K562 (cell line): Measurements from ENCODE around the gene COX18. TPM values are rescaled to one million over a fixed set of nuclear protein-coding genes. Genes with fewer than 3 reads are reported as not detected.

Experiments
- HMG20A ChIP-seq: fragments of 450-650 bp; formaldehyde crosslinking; conservative IDR thresholded peaks from 2 replicates; pipeline ENCODE4 v1.4.0; 2020; ENCODE audit warnings: mild to moderate bottlenecking, mixed read lengths
- KAT7 ChIP-seq: sonication (generic); formaldehyde crosslinking; IDR thresholded peaks from 2 replicates; pipeline ENCODE4 v1.8.0; 2022; ENCODE audit warnings: missing genetic modification reagents, mild to moderate bottlenecking, borderline replicate concordance
- L3MBTL2 ChIP-seq: fragments of 450-650 bp; IDR thresholded peaks from 2 replicates; pipeline ENCODE4 v1.6.1; 2016; ENCODE audit warnings: mild to moderate bottlenecking, moderate library complexity
- MLLT1 ChIP-seq, 2 experiments: fragments of 450-650 bp; IDR thresholded peaks; 2 replicates each; pipeline ENCODE4 v1.6.1; 2016
- MNT ChIP-seq, 2 experiments: fragments of 450-650 bp; conservative IDR thresholded peaks; 2 replicates each; pipeline ENCODE4 v1.6.1; 2017; ENCODE audit warnings: mild to moderate bottlenecking in 2 of 2, moderate library complexity in 2 of 2
- MTF1 ChIP-seq: fragments of 250-450 bp; sonication (Bioruptor Pico); IDR thresholded peaks from 2 replicates; pipeline ENCODE4 v1.9.0; 2021; ENCODE audit warnings: moderate library complexity, mild to moderate bottlenecking, inconsistent platforms, borderline replicate concordance
- NR2F6 ChIP-seq: fragments of 450-650 bp; formaldehyde crosslinking; IDR thresholded peaks from 2 replicates; pipeline ENCODE4 v1.4.0; 2020; ENCODE audit warnings: mild to moderate bottlenecking
- REST ChIP-seq, 2 experiments: fragments of 450-650 bp; formaldehyde crosslinking in 1 of 2; IDR thresholded peaks; 2 replicates each; pipeline versions ENCODE4 v1.4.0 to v1.6.1; 2014 to 2020; ENCODE audit warnings: mild to moderate bottlenecking in 2 of 2, borderline replicate concordance in 1 of 2, low read depth in 1 of 2
- SRSF1 ChIP-seq: fragments of 200-400 bp; formaldehyde crosslinking; IDR thresholded peaks from 2 replicates; pipeline ENCODE4 v1.6.1; 2017; ENCODE audit warnings: mild to moderate bottlenecking, low read depth, low read length, moderate library complexity
- TCF15 ChIP-seq: fragments of 250-450 bp; sonication (Bioruptor Pico); IDR thresholded peaks from 2 replicates; pipeline ENCODE4 v1.8.0; 2022; ENCODE audit warnings: moderate library complexity, mild to moderate bottlenecking, inconsistent platforms
- TSC22D4 ChIP-seq: fragments of 450-650 bp; IDR thresholded peaks from 2 replicates; pipeline ENCODE4 v1.6.1; 2016; ENCODE audit warnings: missing genetic modification characterization, missing biosample characterization, control low read depth
- YY1 ChIP-seq, 3 experiments: IDR thresholded peaks; 2 replicates each; pipeline ENCODE4 v1.6.1; 2011; ENCODE audit warnings: low read length in 2 of 3, mild to moderate bottlenecking in 2 of 3, moderate library complexity in 2 of 3, borderline replicate concordance in 1 of 3, control low read depth in 1 of 3, low read depth in 1 of 3; ENCODE audit not compliant: insufficient read depth in 3 of 3, insufficient replicate concordance in 2 of 3, control insufficient read depth in 1 of 3, insufficient read length in 1 of 3; ENCODE audit errors: extremely low read depth in 1 of 3
- ZNF133 ChIP-seq: fragments of 250-450 bp; sonication (Bioruptor Pico); IDR thresholded peaks from 2 replicates; pipeline ENCODE4 v1.4.0; 2020; ENCODE audit warnings: mild to moderate bottlenecking
- ZNF354B ChIP-seq: fragments of 250-450 bp; sonication (Bioruptor Pico); IDR thresholded peaks from 2 replicates; pipeline ENCODE4 v1.4.0; 2020
- ZNF583 ChIP-seq: fragments of 250-450 bp; sonication (Bioruptor Pico); IDR thresholded peaks from 2 replicates; pipeline ENCODE4 v1.4.0; 2020
- polyA plus RNA-seq, 8 experiments: library from polyadenylated mRNA; depleted of rRNA in 4 of 8; stranded (reverse) in 5 of 8; unstranded in 3 of 8; fragments of >200 nt; fragmentation: Nextera tagmentation in 2 of 8; fragmentation: Illumina TruSeq in 1 of 8; extraction: Ambion mirVana in 2 of 8; extraction: Trizol in 1 of 8; gene quantifications; 2 replicates each; pipeline versions ENCODE4 v1.2.1 to v1.2.3, GENCODE V29; 2011 to 2014; ENCODE audit warnings: inconsistent platforms in 1 of 8, missing spikeins in 1 of 8
- total RNA-seq, 7 experiments: library from RNA; depleted of rRNA in 6 of 7; stranded (reverse); fragments of >200 nt in 6 of 7; fragmentation: Illumina TruSeq in 2 of 7; extraction: Trizol in 2 of 7; gene quantifications; 2 replicates each; pipeline versions ENCODE4 v1.2.1 to v1.2.3, GENCODE V29; 2011 to 2021; ENCODE audit warnings: low replicate concordance in 1 of 7

The COX18 gene
- total and polyA plus RNA-seq, 9 of the 15 experiments (the other 6 are each of a cell fraction or from before 2014, with no cell fraction given), result 7.0 to 21.3 (median 14.7) TPM

GRCh38 chr4:73069338-73070073, at the start of gene COX18 (continued):
- TF ChIP-seq NR2F6 (CRISPR knock-in tag), result no peak
- TF ChIP-seq SRSF1, result no peak
- no peak for TF ChIP-seq MTF1 (CRISPR knock-in tag)
- TF ChIP-seq ZNF354B (CRISPR knock-in tag), result no peak
- peak; percentile 97 for TF ChIP-seq KAT7
- TF ChIP-seq MLLT1 (IDR thresholded peaks at IDR 0.05), result peak in 1 of 2 experiments; percentile 86; a peak in 2 of 4 replicates
- no peak for TF ChIP-seq TSC22D4
- peak in 2 of 3 experiments; percentile 72 to 78 for TF ChIP-seq YY1 (IDR thresholded peaks at IDR 0.05; ENCODE audit: borderline replicate concordance in 1 of 3, control insufficient read depth in 1 of 3, extremely low read depth in 1 of 3, insufficient read depth in 3 of 3, insufficient read length in 1 of 3, insufficient replicate concordance in 2 of 3, low read depth in 1 of 3, low read length in 2 of 3)
- TF ChIP-seq L3MBTL2, result peak; percentile 92
- no peak for TF ChIP-seq TCF15 (CRISPR knock-in tag)
- TF ChIP-seq HMG20A, result no peak
- peak; percentile 74 to 83 for TF ChIP-seq MNT (conservative IDR thresholded peaks at IDR 0.05)
- TF ChIP-seq ZNF583 (CRISPR knock-in tag), result 0 out of 2 replicates have a peak, but pooled peaks have one; percentile 67
- 0 out of 2 replicates have a peak, but pooled peaks have one; percentile 6 for TF ChIP-seq REST (IDR thresholded peaks at IDR 0.05; ENCODE audit: borderline replicate concordance)
- TF ChIP-seq REST (CRISPR knock-in tag; IDR thresholded peaks at IDR 0.05; ENCODE audit: low read depth), result peak; percentile 74; the same call in 1 of the 2 replicates
- no peak for TF ChIP-seq ZNF133 (CRISPR knock-in tag)
